Measurements from ENCODE around the gene CEP170B.

DNA sequence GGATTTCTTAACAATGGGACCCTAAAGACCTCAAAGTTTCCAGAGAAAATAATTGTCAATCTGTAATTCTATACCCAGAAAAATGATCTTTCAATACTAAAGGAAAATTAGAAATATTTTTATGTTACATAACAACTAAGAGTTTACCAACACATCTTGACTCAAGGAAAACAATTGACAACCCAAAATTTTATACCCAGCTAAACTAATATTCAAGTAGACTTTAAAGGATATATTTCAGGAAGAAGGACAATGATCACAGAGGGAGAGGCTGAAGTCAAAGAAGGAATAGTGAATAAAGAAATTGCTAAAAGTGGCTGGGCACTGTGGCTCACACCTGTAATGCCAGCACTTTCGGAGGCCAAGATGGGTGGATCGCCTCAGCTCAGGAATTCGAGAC, 47.0 kb downstream of the CEP170B start:
- TF ChIP-seq, protein P1, sequence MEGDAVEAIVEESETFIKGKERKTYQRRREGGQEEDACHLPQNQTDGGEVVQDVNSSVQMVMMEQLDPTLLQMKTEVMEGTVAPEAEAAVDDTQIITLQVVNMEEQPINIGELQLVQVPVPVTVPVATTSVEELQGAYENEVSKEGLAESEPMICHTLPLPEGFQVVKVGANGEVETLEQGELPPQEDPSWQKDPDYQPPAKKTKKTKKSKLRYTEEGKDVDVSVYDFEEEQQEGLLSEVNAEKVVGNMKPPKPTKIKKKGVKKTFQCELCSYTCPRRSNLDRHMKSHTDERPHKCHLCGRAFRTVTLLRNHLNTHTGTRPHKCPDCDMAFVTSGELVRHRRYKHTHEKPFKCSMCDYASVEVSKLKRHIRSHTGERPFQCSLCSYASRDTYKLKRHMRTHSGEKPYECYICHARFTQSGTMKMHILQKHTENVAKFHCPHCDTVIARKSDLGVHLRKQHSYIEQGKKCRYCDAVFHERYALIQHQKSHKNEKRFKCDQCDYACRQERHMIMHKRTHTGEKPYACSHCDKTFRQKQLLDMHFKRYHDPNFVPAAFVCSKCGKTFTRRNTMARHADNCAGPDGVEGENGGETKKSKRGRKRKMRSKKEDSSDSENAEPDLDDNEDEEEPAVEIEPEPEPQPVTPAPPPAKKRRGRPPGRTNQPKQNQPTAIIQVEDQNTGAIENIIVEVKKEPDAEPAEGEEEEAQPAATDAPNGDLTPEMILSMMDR (IDR thresholded peaks at IDR 0.05): no peak
- no peak for TF ChIP-seq POLR2A (IDR thresholded peaks at IDR 0.05)

Data from uterus (tissue), 2 donors.